Calu3 (cell line): ENCODE results near the gene FPR2. TPM values are rescaled to one million over a fixed set of nuclear protein-coding genes. Genes with fewer than 3 reads are reported as not detected.

ENCODE experiments used
- BruUV-seq: library from RNA; stranded (reverse); fragments of 400-500 nt; replicated peaks from 2 replicates; lab custom pipeline; 2021; lab: Mats Ljungman, UMichigan
- CTCF ChIA-PET: fragments of 300-600 bp; sonication (Branson Sonifier 250); formaldehyde crosslinking; loops from one replicate; lab custom pipeline; 2022; ENCODE audit warnings: antibody characterized with exemption; lab: Charles Lee
- DNase-seq: peaks from one replicate; pipeline ENCODE4 v3.0.0; 2022
- H3K27ac Mint-ChIP-seq: one replicate; pipeline ENCODE4 v1.8.0; 2022; ENCODE audit warnings: mixed read lengths; ENCODE audit not compliant: unreplicated experiment
- H3K27me3 Mint-ChIP-seq: one replicate; pipeline ENCODE4 v1.8.0; 2022; ENCODE audit warnings: mixed read lengths; ENCODE audit not compliant: unreplicated experiment
- H3K36me3 Mint-ChIP-seq: one replicate; pipeline ENCODE4 v1.8.0; 2022; ENCODE audit warnings: mild to moderate bottlenecking, moderate library complexity, mixed read lengths; ENCODE audit not compliant: insufficient read depth, unreplicated experiment
- H3K4me1 Mint-ChIP-seq: one replicate; pipeline ENCODE4 v1.8.0; 2022; ENCODE audit warnings: mild to moderate bottlenecking, low read depth, mixed read lengths; ENCODE audit not compliant: unreplicated experiment
- H3K4me3 Mint-ChIP-seq: one replicate; pipeline ENCODE4 v1.8.0; 2022; ENCODE audit warnings: mild to moderate bottlenecking, low read depth, moderate library complexity, mixed read lengths; ENCODE audit not compliant: unreplicated experiment
- H3K9me3 Mint-ChIP-seq: one replicate; pipeline ENCODE4 v1.8.0; 2022; ENCODE audit warnings: low read depth, mixed read lengths; ENCODE audit not compliant: unreplicated experiment
- CTCF ChIP-seq: fragments of 200-600 bp; IDR thresholded peaks from one replicate; pipeline ENCODE4 v1.8.0; 2022; ENCODE audit warnings: antibody characterized with exemption; ENCODE audit not compliant: unreplicated experiment
- intact Hi-C: fragments of 100-400 bp; cut with micrococcal nuclease; formaldehyde crosslinking; loops from one replicate; pipeline ENCODE4 v1.10.0; 2022; ENCODE audit not compliant: unreplicated experiment
- total RNA-seq: library from RNA; stranded (reverse); gene quantifications from 2 replicates; pipeline ENCODE4 v1.2.3, GENCODE V29; 2022

FPR2 gene
- total RNA-seq, 1 experiment from 2014 or later = not detected

GRCh38 chr19:51754109-51754508 is 6.9 kb upstream of the FPR2 start:
- Mint-ChIP-seq H3K4me3 (no peak overlapping the region), H3K4me1 (no peaks in the 10 kb centered on the region), H3K9me3 (peaks cover 16% of the 10 kb centered on the region), H3K36me3 (no peaks in the 10 kb centered on the region), H3K27ac (no peak overlapping the region), H3K27me3 (no peaks in the 10 kb centered on the region)
- DNase-seq = no peak
- CTCF ChIA-PET = no interaction called here
- intact Hi-C loops = no loop called here
- no peak for TF ChIP-seq CTCF
- BruUV-seq = no TSS peak

GRCh38 chr19:51754770-51755169 is 6.2 kb upstream of the FPR2 start:
- H3K4me3 Mint-ChIP-seq = no peak overlapping the region
- H3K4me1 Mint-ChIP-seq = no peaks in the 10 kb centered on the region
- peaks cover 13% of the 10 kb centered on the region for H3K9me3 Mint-ChIP-seq

GRCh38 chr19:51755571-51755970 is 5.4 kb upstream of the FPR2 start:
- H3K27me3 Mint-ChIP-seq = no peaks in the 10 kb centered on the region
- no TSS peak for BruUV-seq
- H3K4me3 Mint-ChIP-seq = no peak overlapping the region
- no peak for DNase-seq
- intact Hi-C loops = no loop called here
- CTCF ChIA-PET = interaction anchor here (0.6 kb wide), 1 partner anchor 10 kb away, joined by 4 read pairs; no protein-coding TSS in a partner anchor
- no peak overlapping the region for H3K27ac Mint-ChIP-seq
- peaks cover 13% of the 10 kb centered on the region for H3K9me3 Mint-ChIP-seq
- no peaks in the 10 kb centered on the region for H3K4me1 Mint-ChIP-seq
- TF ChIP-seq CTCF = no peak
- H3K36me3 Mint-ChIP-seq = no peaks in the 10 kb centered on the region

More at GRCh38 chr19:51754770-51755169, 6.2 kb upstream of the FPR2 start:
- BruUV-seq = no TSS peak
- no peaks in the 10 kb centered on the region for H3K27me3 Mint-ChIP-seq
- no peaks in the 10 kb centered on the region for H3K36me3 Mint-ChIP-seq
- no peak overlapping the region for H3K27ac Mint-ChIP-seq
- CTCF ChIA-PET = no interaction called here
- TF ChIP-seq CTCF = no peak
- intact Hi-C loops = no loop called here
- no peak for DNase-seq

GRCh38 chr19:51761696-51762095 is 716 bp downstream of the FPR2 start:
- no peaks in the 10 kb centered on the region for H3K4me1 Mint-ChIP-seq
- CTCF ChIA-PET = no interaction called here
- TF ChIP-seq CTCF = no peak
- peaks cover 28% of the 10 kb centered on the region for H3K27me3 Mint-ChIP-seq
- H3K27ac Mint-ChIP-seq = no peak overlapping the region
- no peaks in the 10 kb centered on the region for H3K36me3 Mint-ChIP-seq
- H3K9me3 Mint-ChIP-seq = peaks cover 20% of the 10 kb centered on the region
- BruUV-seq = no TSS peak
- intact Hi-C loops = no loop called here
- no peak overlapping the region for H3K4me3 Mint-ChIP-seq
- no peak for DNase-seq
